ENCODE data around the gene SGPP1. TPM values are rescaled to one million over a fixed set of nuclear protein-coding genes. Genes with fewer than 3 reads are reported as not detected.

The SGPP1 gene
- total RNA-seq: 1 to 10 TPM; 4.3 to 9.2 (median 5.1) TPM
- polyA plus RNA-seq: 1 to 10 TPM; 4.0 to 6.2 TPM
- long read RNA-seq, donor 1, transcript SGPP1-201 (3 exons, 3,312 nt): major isoform, 11 of 11 reads
- long read RNA-seq, donor 1, partial matches to known transcripts: 0 of 11 reads
- long read RNA-seq, donor 1, other reads (novel, unspliced or antisense): 0 of 11 reads
- long read RNA-seq, donor 2, partial matches to known transcripts: 0 of 2 reads
- long read RNA-seq, donor 2, other reads (novel, unspliced or antisense): 0 of 2 reads
- long read RNA-seq, donor 3, transcript SGPP1-201 (3 exons, 3,312 nt): major isoform, 15 of 18 reads
- long read RNA-seq, donor 3, partial matches to known transcripts: 0 of 18 reads
- long read RNA-seq, donor 3, other reads (novel, unspliced or antisense): 3 of 18 reads

GRCh38 chr14:63727736-63728728 lies at the start of gene SGPP1:
TSS of gene SGPP1 (minus strand) at chr14:63728065. CDS start at chr14:63727944, 121 bp downstream.
- peak; percentile 86 to 97 (median 96) for ATAC-seq
- WGBS, 4 donors: 1 to 3% (median 1%) methylated on average over 25 to 88 of the region's 88 CpGs
- Histone ChIP-seq H3K36me3 (no peaks in the 10 kb centered on the region), H3K4me1 (peaks cover 0 to 40% (median 16%) of the 10 kb centered on the region in 12 donors), H3K9me3 (no peaks in the 10 kb centered on the region), H3K27me3 (no peaks in the 10 kb centered on the region), H3K4me3 (peak within 1 kb of the TSS; percentile 82 to 99 (median 96)), H3K27ac (peak within 1 kb of the TSS; percentile 58 to 94 (median 90))
- TF ChIP-seq, protein P1, sequence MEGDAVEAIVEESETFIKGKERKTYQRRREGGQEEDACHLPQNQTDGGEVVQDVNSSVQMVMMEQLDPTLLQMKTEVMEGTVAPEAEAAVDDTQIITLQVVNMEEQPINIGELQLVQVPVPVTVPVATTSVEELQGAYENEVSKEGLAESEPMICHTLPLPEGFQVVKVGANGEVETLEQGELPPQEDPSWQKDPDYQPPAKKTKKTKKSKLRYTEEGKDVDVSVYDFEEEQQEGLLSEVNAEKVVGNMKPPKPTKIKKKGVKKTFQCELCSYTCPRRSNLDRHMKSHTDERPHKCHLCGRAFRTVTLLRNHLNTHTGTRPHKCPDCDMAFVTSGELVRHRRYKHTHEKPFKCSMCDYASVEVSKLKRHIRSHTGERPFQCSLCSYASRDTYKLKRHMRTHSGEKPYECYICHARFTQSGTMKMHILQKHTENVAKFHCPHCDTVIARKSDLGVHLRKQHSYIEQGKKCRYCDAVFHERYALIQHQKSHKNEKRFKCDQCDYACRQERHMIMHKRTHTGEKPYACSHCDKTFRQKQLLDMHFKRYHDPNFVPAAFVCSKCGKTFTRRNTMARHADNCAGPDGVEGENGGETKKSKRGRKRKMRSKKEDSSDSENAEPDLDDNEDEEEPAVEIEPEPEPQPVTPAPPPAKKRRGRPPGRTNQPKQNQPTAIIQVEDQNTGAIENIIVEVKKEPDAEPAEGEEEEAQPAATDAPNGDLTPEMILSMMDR (IDR thresholded peaks at IDR 0.05): peak; percentile 19 to 61 (median 45)
- peak in 1 of 2 donors; percentile 56 for TF ChIP-seq POLR2A (IDR thresholded peaks at IDR 0.05)
- intact Hi-C loops (cut with DNase I): loop anchor here in 4 of 10 donors (2.0 to 10.0 kb wide), 4 partner anchors 39 to 85 kb away; partner anchors contain the start of gene WDR89 (in 2 of the 4)
- DNase-seq: peak; percentile 82 to 90 (median 84)

DNA sequence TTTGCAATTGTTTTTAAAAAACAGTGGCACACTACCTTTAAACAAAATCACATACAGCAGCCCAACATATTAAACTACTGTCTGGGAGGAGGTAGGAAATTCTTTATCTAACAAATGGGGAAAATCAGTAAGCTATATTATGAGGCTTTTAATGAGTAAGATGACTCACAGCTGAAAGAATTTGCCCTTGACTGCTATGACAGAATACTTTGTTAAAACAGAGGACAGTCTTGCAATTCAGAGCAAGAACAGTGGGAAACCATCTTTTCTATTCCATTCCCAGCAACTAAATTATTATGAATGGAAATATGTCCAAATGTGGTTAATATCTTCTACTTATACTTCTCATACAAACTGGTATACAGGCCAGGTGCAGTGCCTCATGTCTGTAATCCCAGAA lies 49.2 kb upstream of the SGPP1 start:
- Histone ChIP-seq H3K27me3 (no peaks in the 10 kb centered on the region), H3K36me3 (no peaks in the 10 kb centered on the region), H3K4me3 (no peak overlapping the region), H3K27ac (no peak overlapping the region), H3K9me3 (no peaks in the 10 kb centered on the region), H3K4me1 (no peaks in the 10 kb centered on the region)
- no peak for TF ChIP-seq POLR2A (IDR thresholded peaks at IDR 0.05)
- TF ChIP-seq, protein P1 (IDR thresholded peaks at IDR 0.05): no peak
- intact Hi-C loops (cut with DNase I): loop anchor here in 5 of 10 donors (10.0 kb wide), 4 partner anchors 132 to 1612 kb away; partner anchors contain the start of gene WDR89 (in 1 of the 5)
- DNase-seq (no peak), ATAC-seq (no peak)

DNA sequence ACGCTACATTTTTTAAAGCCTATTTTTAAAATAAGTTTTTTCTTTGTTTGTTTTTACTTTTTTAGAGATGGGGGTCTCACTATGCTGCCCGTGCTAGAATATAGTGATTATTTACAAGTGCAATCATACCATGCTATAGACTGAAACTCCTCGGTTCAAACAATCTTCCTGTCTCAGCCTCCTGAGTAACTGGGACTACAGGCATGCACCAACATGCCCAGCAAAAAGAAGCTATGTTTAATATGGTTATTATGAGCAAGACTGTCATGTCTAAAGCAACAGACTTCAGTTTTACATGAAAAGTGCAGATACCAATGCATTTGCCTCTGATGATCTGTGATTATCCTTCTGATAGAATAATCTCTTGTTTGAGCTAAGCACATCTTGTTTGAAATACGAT lies 45.6 kb upstream of the SGPP1 start:
- Histone ChIP-seq H3K27me3 (no peaks in the 10 kb centered on the region), H3K4me1 (no peaks in the 10 kb centered on the region), H3K9me3 (no peaks in the 10 kb centered on the region), H3K36me3 (no peaks in the 10 kb centered on the region), H3K4me3 (no peak overlapping the region), H3K27ac (no peak overlapping the region)
- TF ChIP-seq POLR2A (IDR thresholded peaks at IDR 0.05): no peak
- TF ChIP-seq, protein P1 (IDR thresholded peaks at IDR 0.05): no peak
- ATAC-seq (no peak), DNase-seq (no peak)
- intact Hi-C loops (cut with DNase I): loop anchor here in 5 of 10 donors (5.0 to 10.0 kb wide), 5 partner anchors 129 to 1609 kb away; partner anchors contain the start of gene WDR89 (in 1 of the 5)
- WGBS, 4 donors: 70 to 75% (median 71%) methylated on average over 4 of the region's 4 CpGs
